GM21367 (cell line): Measurements from ENCODE around the gene LRRC8E.
"Not testable (repeated sequence)": the region's sequence is repeated elsewhere in the genome, so short reads cannot be mapped to it uniquely, and the experiment has no call there.

ENCODE experiments used
- ATAC-seq: cut with Tn5 transposase; IDR thresholded peaks from one replicate; pipeline ENCODE4 v1.9.1; 2021; ENCODE audit not compliant: unreplicated experiment

Gene LRRC8E

DNA sequence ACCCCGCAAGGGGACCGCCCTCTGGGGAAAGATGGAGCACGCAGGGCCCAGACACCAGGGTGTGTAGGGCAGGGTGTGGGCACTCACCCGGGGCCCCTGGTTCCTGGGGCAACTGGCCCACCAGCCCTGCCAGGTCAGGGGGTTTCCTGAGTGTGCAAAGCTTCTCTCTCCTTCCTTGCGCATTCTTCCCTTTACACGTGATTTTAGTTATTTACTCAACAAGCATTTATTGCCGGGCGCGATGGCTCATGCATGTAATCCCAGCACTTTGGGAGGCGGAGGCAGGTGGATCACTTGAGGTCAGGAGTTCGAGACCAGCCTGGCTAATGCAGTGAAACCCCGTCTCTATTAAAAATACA, 34.6 kb upstream of the LRRC8E start:
- ATAC-seq: no peak

DNA sequence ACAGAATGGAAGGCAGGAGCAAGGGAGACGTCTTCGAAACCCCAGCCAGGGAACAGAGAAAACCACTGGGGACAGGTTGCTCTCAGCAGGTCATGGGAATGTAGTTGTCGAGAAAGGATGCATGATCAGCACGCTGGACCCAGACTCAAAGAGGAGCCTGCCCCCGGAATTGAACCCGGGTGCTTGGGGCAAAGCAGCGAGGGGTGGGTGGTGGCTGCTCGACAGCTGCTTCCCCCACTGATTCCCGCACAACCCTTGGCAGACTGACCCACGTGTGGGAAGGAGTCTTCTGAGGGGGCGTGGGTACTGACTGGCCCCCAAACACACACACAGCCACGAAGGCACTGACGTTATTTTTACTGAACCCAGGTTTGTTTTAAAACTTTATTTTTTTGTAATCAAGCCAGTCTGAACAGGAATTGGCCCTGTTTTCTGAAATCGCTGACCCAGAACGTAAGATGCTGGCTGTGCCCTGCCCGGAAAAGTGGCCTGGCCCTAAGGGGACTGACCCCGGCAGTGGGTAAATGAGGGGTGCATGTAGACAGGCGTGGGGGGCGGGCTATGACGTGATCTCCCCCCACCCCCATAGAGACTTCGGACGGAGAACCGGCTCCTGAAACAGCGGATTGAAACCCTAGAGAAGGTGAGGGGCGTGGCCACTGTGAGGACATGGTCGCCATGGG, 32.7 kb upstream of the LRRC8E start:
- ATAC-seq: no peak

DNA sequence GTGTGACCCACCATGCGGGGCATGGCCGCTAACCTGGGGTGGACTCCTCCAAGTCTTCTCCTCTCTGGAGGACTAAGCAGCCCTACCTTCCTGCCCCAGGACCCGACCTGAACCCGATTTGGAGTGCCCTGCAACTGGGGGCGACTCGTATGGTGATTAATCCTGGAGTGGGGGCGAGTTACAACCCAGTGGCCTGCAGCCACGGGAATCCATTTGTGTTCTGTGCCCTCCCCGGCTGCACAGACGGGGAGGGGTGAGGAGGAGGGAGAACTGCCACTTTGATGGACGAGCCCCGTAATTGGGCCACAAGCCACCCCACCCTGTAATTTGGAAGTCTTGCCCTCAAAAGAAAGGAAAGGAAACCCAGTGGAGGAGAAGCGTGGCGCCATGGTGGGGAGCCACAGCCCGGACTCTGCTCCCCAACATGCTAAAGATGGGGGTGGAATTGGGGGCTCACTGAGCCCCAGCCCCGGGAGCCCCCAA, 32.2 kb upstream of the LRRC8E start:
- no peak for ATAC-seq

DNA sequence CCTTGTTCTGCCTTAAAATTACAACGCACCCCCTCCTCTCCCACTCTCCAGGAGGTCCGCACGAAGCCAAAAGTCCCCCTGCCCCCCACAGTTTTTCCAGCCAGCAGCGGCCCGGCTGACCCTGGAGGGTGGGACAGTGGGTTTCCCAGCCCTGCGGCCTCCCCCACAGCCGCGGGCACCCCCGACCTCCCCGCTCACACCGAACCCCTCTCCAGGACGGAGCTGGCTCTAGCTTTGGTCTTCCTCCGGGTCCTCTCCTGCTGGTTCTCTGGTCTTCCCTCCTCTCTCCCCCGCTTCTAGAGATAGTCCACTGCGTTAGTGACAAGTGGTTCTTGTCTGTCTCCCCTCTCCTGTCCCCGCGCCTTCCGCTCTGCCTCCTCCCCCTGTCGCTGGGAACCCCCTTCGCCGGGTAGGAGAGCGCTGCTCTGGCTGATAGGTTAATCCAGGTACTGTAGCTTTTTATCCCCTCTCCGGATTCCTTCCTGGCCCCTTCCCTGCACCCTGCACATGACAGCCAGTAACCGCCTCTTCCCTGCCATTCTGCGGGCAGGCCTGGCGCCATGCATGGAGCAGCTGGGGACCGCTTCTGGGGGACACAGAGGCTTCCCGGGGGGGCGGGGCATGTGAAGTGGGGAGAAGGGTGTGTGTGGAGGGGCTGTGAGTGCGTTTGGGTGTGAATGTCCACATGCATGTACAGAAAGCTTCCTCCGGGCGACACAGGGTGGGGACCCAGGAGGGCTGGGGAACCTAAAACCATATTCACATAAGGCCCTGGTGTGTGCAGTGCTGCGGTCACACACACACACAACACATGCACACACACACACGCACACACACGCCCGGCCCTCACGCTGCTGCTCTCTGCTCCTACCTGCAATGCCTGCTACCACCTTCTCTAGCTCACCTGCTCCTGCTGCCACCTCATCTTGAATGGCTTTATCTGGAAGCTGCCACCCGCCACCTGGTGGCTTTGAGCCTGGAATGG, 31.3 kb upstream of the LRRC8E start:
- no peak for ATAC-seq

DNA sequence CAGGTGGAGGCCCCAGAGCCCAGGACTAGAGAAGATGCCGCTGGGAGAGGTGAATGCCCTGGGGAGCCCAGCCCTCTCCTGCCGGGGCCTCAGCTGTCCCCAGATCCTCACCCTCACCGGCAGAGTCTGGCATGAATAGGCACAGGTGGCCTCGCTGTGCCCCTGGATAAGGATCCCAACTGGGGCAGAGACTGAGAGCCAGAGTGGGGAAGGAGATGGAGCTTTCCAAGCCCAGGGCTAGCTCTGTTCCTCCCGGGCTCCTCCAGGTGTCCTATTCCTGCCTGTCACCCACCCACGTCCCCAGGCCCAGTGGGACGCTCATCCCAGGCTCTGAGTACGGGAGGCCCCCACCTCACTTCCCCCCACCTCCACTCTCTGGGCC, 30.6 kb upstream of the LRRC8E start:
- ATAC-seq: no peak

DNA sequence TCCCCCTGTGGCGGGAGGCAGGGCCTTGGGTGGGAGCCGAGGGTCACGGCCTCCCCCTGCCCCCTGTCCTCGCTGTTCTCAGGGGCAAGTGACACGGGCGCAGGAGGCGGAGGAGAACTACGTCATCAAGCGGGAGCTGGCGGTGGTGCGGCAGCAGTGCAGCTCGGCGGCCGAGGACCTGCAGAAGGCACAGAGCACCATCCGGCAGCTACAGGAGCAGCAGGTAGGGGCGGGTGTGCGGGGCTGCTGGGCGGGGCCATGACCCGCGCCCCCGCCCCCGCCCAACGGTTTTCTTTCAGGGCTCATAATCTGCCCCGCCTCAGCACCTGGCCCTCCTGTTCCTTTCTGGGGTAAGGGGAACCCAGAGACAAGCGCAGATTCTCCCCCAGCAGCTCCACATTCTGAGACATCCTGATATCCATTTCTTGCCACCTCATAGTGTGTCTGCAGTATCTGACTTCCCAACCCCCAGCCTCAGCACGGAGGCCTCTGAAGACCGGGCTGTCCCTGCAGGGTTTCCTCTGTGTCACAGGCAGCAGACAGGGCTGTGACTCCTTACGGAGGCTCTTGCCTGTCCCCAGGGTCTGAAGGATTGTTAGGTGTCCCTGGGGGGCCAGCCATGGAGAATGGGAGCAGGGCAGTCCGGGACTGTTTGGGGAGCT, 30.1 kb upstream of the LRRC8E start:
- ATAC-seq: no peak

DNA sequence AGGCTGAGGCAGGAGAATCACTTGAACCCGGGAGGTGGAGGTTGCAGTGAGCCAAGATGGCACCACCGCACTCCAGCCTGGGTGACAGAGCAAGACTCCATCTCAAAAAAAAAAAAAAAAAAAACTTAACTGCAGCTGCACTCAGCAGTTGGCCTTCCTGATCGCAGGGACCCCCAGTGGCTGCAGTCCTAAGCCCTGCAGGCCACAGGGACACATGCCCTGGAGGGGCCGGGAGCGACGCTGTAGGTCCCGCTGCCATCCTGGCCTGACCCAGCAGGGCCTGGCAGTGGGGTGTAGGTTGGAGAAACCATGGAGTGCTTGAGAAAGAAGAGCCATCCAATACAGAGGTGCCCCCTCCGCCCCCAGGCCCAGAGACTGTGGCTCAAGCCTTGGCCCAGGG, 29.2 kb upstream of the LRRC8E start:
- not testable (repeated sequence) for ATAC-seq

DNA sequence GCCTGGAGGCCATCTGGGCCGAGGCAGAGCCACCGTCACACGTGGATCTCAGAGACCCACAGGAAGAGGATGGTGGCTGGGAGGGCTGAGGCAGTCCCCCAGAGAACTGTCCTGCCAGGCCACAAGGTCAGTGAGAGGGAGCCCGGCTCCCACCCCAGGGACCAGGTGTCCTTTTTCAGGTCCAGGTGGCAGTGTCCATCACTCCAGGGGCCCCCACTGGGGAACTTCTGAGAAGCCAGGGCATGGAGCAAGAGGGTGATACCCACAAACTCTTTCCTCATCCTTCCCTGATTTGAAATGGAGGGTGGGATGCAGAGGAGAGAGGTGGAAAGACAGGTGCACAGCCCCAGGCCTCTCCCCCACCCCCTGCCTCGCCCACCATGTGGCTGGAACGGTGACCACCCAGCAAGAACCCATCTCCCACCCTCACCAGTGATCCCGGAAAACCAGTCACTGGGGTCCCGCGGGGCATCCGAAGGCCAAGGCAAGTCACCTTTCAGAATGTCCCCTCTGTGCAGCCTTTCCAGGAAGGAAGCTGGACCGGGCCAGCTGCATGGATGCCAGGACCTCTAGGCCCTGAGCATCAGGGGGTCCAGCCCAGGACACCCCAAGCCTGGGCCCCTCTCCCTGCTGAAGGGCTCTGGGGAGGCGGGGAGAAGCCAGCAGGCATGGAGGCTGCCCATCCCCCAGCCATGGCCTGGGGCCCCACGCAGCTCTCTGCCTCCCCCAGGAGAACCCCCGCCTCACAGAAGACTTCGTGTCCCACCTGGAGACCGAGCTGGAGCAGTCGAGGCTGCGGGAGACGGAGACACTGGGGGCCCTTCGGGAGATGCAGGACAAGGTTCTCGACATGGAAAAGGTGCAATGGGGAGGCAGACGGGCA, 28.2 kb upstream of the LRRC8E start:
- no peak for ATAC-seq

DNA sequence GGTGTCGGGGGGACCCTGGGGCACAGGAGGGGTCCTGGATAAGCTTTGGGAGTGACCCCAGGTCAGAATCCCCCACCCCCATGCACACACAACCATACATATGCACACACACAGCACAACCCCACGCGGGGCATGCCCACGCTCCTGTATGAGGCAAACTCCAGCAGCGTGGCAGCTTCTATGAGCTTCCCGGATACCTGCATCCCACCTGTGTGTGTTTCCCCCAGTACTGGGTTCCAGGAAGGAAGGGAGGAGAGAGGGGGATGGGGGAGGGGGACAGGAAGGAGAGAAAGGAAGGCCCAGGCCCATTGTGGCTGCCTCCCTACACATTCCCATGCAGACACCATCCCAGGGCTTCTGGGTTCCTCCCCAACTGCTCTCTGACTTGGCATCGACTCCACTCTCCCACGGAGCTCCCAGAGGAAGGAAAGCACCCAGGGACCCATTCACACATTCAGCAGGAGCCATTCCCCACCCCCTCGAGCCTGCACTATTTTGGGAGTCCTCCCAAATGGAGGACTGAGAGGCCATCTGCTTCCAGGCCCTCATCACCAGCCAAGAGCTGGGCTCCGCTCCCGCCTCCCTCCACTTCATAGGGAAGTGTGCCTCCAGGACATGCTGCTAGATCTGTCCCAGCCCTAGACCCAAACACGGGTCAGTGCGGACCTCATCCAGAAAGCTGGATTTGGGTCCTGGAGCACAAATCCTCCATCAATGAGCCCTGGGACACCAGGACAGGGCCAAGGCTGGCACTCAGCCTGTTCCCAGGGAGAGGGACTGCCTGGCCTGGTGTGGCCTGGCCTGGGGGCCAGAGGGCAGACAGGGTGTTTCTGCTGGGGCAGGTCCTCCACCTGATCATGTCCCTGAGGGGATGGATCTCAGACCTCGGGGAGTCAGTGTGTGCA, 27.3 kb upstream of the LRRC8E start:
- no peak for ATAC-seq

DNA sequence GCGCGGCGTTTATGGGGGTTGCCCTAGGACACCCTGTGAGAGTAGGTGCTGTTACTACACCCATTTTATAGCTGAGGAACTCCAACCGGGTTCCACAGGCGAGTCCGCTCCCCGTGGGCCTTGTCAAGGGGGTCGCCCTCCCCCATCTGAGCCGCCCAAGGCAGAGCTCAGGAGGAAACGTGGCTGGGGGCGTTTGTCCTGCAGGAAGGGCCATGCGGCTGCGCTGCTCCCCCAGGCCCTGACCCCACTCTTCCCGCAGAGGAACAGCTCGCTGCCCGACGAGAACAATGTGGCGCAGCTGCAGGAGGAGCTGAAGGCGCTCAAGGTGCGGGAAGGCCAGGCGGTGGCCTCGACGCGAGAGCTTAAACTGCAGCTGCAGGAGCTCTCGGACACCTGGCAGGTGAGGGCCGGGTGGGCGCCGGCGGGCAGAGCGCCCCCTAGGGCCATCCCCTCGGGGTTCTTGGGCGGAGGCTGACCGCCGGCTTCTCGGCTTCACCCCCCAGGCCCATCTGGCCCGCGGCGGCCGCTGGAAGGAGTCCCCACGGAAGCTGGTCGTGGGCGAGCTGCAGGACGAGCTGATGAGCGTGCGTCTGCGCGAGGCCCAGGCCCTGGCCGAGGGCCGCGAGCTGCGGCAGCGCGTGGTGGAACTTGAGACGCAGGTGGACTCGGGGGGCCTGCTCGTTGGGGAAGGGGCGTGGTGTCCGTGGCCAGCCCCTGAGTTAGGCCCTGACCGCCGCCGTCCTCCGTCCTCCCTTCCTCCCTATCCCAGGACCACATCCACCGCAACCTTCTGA, 26.5 kb upstream of the LRRC8E start:
- no peak for ATAC-seq

DNA sequence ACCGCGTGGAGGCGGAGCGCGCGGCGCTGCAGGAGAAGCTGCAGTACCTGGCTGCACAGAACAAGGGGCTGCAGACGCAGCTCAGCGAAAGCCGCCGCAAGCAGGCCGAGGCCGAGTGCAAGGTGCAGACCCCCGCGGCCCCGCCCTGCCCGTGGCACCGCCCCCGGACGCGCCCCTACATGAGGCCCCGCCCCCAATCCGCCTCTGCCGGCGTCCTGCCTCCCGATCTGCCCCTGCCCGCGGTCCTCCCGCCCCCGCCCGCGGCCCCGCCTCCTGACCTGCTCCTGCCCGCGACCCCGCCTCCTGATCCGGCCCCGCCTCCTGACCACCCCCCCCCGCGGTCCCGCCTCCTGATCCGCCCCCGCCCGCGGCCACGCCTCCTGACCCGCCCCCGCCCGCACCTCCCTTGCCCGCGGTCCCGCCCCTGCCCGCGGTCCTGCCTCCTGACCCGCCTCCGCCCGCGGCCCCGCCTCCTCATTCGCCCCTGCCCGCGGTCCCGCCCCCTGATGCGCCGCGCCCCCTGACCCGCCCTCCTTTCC, 25.8 kb upstream of the LRRC8E start:
- no peak for ATAC-seq

DNA sequence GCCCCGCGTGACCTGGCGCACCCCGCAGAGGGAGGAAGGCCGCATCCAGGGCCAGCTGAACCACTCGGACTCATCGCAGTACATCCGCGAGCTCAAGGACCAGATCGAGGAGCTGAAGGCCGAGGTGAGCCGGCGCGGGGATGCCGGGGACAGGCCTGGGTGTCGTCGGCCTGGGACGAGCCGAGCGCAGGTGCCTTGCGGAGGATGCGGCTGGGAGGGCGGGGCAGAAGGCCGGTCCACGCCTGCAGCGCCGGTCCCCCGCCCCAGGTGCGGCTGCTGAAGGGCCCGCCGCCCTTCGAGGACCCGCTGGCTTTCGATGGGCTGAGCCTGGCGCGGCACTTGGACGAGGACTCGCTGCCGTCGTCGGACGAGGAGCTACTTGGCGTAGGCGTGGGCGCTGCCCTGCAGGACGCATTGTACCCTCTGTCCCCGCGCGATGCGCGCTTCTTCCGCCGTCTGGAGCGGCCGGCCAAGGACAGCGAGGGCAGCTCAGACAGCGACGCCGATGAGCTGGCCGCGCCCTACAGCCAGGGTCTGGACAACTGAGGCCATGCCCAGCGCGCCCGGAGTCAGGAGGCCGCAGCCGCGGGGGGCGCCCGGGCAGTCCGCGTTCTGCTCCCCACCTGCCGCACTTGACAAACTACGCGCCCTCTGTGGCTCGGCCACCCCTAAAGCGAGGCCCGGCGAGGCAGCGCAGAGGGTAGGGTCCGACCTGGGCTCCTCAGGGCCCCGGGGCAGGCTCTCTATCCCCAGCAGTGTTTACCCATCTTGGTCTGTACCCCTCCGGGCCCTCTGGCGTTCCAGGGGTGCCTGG, 24.9 kb upstream of the LRRC8E start:
- ATAC-seq: no peak

DNA sequence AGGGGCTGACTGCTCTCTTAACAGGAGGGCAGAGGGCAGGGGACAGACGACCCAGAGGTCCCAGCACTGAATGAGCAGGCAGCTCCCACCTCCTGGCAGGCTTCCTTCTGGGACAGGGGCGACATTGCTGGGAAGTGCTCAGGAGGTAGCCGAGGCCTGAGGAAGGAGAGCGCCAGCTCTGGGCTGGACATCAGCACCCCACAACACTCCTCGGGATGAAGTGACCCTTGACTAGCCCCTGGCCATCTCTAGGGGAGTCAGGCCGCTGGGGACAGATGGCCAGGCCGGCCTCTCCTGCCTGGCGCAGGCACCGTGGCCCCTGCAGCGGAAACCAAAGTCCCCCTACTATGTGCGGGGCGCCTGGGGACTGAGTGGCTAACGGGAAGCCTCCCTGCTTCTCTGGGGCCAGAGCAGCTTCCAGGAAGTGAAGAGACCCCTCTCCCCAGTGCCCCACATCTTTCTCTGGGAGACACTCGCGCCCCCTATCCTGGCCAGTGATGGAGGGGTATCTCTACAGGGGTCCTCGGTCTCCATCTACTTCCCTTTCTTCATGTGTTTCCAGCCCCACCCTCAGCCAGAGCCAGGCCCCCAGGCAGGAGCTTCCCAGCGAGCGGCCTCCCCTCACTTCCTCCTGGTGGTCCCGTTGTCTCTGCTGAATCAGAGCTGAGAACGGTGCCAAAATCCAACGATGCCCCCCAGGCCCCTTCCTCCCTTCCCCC, 24.2 kb upstream of the LRRC8E start:
- ATAC-seq: no peak

DNA sequence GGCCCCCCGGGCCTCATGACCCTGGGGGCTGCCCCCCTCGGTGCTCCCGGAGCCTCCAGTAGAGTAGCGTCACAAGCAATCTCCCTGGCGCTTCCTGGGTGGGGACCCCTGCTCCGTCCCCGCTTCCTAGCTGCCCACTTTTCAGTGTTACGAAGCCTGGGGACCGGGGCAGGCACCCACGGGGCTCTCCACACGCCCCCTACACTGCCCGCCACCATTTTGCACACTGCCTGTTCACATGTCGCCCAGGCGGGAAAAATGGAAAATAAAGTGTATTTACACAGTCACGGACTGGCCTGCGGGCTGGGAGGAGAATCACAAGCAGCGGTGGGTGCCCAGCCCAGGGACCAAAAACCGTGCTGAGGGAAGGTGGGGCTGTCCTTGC, 23.6 kb upstream of the LRRC8E start:
- no peak for ATAC-seq

DNA sequence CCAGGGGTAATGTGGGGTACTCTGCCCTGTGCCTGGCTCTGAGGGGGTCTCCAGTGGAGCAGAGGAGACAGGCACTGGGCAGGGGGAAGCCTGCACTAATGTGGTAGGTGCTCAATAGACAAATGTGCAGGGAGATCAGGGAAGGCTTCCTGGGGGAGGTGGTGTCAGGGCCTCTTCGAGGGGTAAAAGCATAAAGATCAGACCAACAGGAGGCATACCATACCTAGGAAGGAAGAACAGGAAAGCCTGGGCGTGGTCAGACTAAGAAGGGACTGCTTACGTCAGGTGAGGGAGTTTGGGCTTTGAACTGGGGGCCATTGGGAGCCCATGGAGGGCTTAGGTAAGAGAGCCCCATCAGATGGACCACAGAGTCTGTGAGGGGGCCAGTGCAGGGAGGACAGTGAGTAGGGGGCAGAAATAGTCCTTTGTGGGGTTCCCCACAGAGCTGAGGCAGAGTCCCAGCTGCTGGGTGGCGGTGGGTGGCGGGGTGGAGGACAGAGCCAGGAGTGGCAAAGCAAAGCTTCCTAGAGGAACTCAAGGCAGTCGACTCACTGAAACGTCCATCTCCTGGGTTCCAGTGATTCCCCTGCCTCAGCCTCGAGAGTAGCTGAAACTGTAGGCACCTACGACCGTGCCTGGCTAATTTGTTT, 22.9 kb upstream of the LRRC8E start:
- no peak for ATAC-seq

DNA sequence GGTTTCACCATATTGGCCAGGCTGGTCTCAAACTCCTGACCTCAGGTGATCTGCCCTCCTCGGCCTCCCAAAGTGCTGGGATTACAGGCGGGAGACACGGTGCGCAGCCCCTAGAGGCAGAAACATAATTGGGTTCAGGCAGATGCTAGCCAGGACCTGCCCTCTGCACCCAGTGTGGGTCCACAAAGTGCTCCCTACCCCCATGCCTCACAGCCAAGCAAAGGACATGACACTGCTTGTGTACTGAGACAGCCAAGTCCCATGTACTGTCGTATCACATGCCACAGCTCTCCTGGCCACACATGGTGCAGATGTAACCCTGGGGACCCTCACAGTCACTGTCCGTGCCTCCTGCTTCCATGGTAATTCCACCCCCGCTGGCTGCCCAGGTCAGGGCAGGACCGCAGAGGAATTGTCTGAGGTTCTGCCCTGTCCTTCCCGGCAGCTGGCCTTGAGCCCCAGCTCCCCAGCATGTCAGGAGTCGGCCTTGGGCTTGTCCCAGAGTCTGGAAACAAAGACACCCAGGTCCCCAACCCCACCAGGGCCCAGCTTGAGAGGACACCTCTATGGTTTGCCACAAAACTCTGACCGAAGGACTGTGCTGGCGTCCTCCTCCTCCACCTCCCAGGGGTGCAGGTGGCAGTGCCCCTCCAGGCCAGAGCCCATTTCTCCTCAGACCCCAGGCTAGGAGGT, 21.8 kb upstream of the LRRC8E start:
- ATAC-seq: no peak
